ENCODE data around the gene SS18L1.

The SS18L1 gene

GRCh38 chr20:62201173-62202082 lies 57.9 kb downstream of the SS18L1 start:
- no peak overlapping the region for H4K8ac ChIP-seq (ENCODE audit: low read depth, low read length)
- no peaks in the 10 kb centered on the region for H3K27me3 ChIP-seq (ENCODE audit: insufficient read depth, low read length, poor library complexity)
- no peaks in the 10 kb centered on the region for H3K79me2 ChIP-seq (ENCODE audit: control insufficient read depth, insufficient read depth, low read length)
- no peak overlapping the region for H3K4me3 ChIP-seq (ENCODE audit: low read length)
- H2BK15ac ChIP-seq (replicated peaks; ENCODE audit: low read depth), result no peak overlapping the region
- H3K36me3 ChIP-seq (ENCODE audit: control insufficient read depth, insufficient read depth, low read length), result peaks cover 2% of the 10 kb centered on the region
- no peak for DNase-seq
- no CpG with 5 or more reads among the region's 38 CpGs for WGBS (ENCODE audit: extremely low coverage, insufficient coverage, low lambda C conversion rate)
- H3K23ac ChIP-seq (ENCODE audit: low read length), result no peak overlapping the region
- no peak overlapping the region for H2BK5ac ChIP-seq (ENCODE audit: low read length)
- no peak overlapping the region for H3K4ac ChIP-seq (ENCODE audit: low read depth, low read length)
- H2AK5ac ChIP-seq (ENCODE audit: low read length), result no peak overlapping the region
- H3K56ac ChIP-seq (ENCODE audit: low read length), result no peak overlapping the region
- H3K27ac ChIP-seq (ENCODE audit: low read depth, low read length), result no peak overlapping the region
- no peak overlapping the region for H2BK120ac ChIP-seq (ENCODE audit: low read depth, low read length)
- H3K9ac ChIP-seq (ENCODE audit: low read length), result no peak overlapping the region
- no peak overlapping the region for H3K18ac ChIP-seq (ENCODE audit: low read length)
- no peak overlapping the region for H3K4me2 ChIP-seq (ENCODE audit: low read length)
- no peaks in the 10 kb centered on the region for H3K4me1 ChIP-seq (ENCODE audit: control insufficient read depth, low read depth, low read length)
- H3K79me1 ChIP-seq (ENCODE audit: low read length), result no peaks in the 10 kb centered on the region
- H4K5ac ChIP-seq (ENCODE audit: low read length), result no peak overlapping the region

DNA sequence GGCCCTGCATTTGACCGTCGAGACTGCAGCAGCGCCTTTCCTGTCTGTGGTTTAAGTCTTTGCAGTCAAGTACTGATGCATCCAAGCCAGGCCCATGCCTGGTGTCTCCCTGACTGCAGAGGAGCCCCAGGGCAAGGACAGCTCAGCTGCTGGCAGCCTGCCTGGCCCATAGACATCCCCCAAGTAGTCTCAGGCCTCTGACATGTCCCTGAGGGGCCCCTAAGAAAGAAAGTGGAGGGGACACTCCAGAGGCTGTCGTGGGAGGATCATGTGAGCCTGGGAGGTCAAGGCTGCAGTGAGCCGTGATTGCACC lies 58.5 kb downstream of the SS18L1 start:
- H3K79me2 ChIP-seq (ENCODE audit: control insufficient read depth, insufficient read depth, low read length), result no peaks in the 10 kb centered on the region
- no peak overlapping the region for H4K5ac ChIP-seq (ENCODE audit: low read length)
- H3K4me2 ChIP-seq (ENCODE audit: low read length), result no peak overlapping the region
- no peak overlapping the region for H4K8ac ChIP-seq (ENCODE audit: low read depth, low read length)
- no peak overlapping the region for H3K4me3 ChIP-seq (ENCODE audit: low read length)
- H3K18ac ChIP-seq (ENCODE audit: low read length), result no peak overlapping the region
- H2AK5ac ChIP-seq (ENCODE audit: low read length), result no peak overlapping the region
- no peak overlapping the region for H2BK120ac ChIP-seq (ENCODE audit: low read depth, low read length)
- DNase-seq, result no peak
- H3K27ac ChIP-seq (ENCODE audit: low read depth, low read length), result no peak overlapping the region
- no peak overlapping the region for H3K56ac ChIP-seq (ENCODE audit: low read length)
- H3K27me3 ChIP-seq (ENCODE audit: insufficient read depth, low read length, poor library complexity), result no peaks in the 10 kb centered on the region
- H3K4me1 ChIP-seq (ENCODE audit: control insufficient read depth, low read depth, low read length), result no peaks in the 10 kb centered on the region
- no peak overlapping the region for H2BK5ac ChIP-seq (ENCODE audit: low read length)
- no peak overlapping the region for H3K4ac ChIP-seq (ENCODE audit: low read depth, low read length)
- no peak overlapping the region for H3K23ac ChIP-seq (ENCODE audit: low read length)
- no CpG with 5 or more reads among the region's 5 CpGs for WGBS (ENCODE audit: extremely low coverage, insufficient coverage, low lambda C conversion rate)
- peaks cover 2% of the 10 kb centered on the region for H3K36me3 ChIP-seq (ENCODE audit: control insufficient read depth, insufficient read depth, low read length)
- no peaks in the 10 kb centered on the region for H3K79me1 ChIP-seq (ENCODE audit: low read length)
- no peak overlapping the region for H2BK15ac ChIP-seq (replicated peaks; ENCODE audit: low read depth)
- no peak overlapping the region for H3K9ac ChIP-seq (ENCODE audit: low read length)

DNA sequence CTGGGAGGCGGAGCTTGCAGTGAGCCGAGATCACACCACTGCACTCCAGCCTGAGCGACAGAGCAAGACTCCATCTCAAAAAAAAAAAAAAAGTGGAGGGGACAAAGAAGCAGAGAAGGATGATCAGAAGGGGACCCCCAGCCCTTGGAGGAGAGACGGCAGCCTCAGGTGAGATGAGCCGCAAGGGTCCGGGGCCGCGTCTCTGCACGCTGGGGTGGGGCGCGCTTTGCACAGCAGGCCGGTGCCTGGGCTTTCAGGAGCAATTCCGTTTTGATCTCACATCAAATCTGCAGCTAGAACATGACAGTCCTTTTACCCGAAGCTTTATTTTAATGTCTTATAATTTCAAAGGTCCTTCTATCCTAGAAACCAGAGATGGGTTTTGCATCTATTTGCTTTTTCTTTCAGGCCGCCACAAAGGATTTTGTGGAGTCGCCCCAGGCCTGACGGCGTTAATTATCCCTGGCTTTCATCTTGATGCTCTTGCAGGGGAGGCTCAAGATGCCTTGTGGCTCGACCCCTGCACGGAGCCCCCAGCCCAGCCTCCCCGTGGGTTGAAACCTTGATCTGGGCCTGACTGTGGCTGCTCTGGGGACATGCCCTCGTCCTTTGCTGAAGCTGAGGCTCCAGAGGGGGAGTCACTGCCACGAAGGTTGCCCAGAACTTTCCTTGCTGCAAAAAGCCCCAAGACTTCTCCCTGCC lies 59.3 kb downstream of the SS18L1 start:
- H3K4me1 ChIP-seq (ENCODE audit: control insufficient read depth, low read depth, low read length), result no peaks in the 10 kb centered on the region
- H3K4ac ChIP-seq (ENCODE audit: low read depth, low read length), result no peak overlapping the region
- H4K5ac ChIP-seq (ENCODE audit: low read length), result no peak overlapping the region
- no peak overlapping the region for H3K9ac ChIP-seq (ENCODE audit: low read length)
- no CpG with 5 or more reads among the region's 23 CpGs for WGBS (ENCODE audit: extremely low coverage, insufficient coverage, low lambda C conversion rate)
- H2BK120ac ChIP-seq (ENCODE audit: low read depth, low read length), result no peak overlapping the region
- H3K56ac ChIP-seq (ENCODE audit: low read length), result no peak overlapping the region
- no peak for DNase-seq
- H3K23ac ChIP-seq (ENCODE audit: low read length), result no peak overlapping the region
- H3K27me3 ChIP-seq (ENCODE audit: insufficient read depth, low read length, poor library complexity), result no peaks in the 10 kb centered on the region
- H2BK15ac ChIP-seq (replicated peaks; ENCODE audit: low read depth), result no peak overlapping the region
- no peak overlapping the region for H4K8ac ChIP-seq (ENCODE audit: low read depth, low read length)
- H3K27ac ChIP-seq (ENCODE audit: low read depth, low read length), result no peak overlapping the region
- H3K79me1 ChIP-seq (ENCODE audit: low read length), result no peaks in the 10 kb centered on the region
- H2BK5ac ChIP-seq (ENCODE audit: low read length), result no peak overlapping the region
- H3K4me3 ChIP-seq (ENCODE audit: low read length), result no peak overlapping the region
- H2AK5ac ChIP-seq (ENCODE audit: low read length), result no peak overlapping the region
- H3K18ac ChIP-seq (ENCODE audit: low read length), result no peak overlapping the region
- H3K79me2 ChIP-seq (ENCODE audit: control insufficient read depth, insufficient read depth, low read length), result no peaks in the 10 kb centered on the region
- H3K4me2 ChIP-seq (ENCODE audit: low read length), result no peak overlapping the region
- peaks cover 2% of the 10 kb centered on the region for H3K36me3 ChIP-seq (ENCODE audit: control insufficient read depth, insufficient read depth, low read length)

GRCh38 chr20:62203378-62204030 lies 59.9 kb downstream of the SS18L1 start:
- no peak for DNase-seq
- no peak overlapping the region for H3K27ac ChIP-seq (ENCODE audit: low read depth, low read length)
- no CpG with 5 or more reads among the region's 22 CpGs for WGBS (ENCODE audit: extremely low coverage, insufficient coverage, low lambda C conversion rate)

GRCh38 chr20:62205618-62206387 lies 62.2 kb downstream of the SS18L1 start:
- no peak for DNase-seq
- WGBS (ENCODE audit: extremely low coverage, insufficient coverage, low lambda C conversion rate), result no CpG with 5 or more reads among the region's 38 CpGs
- no peak overlapping the region for H2AK5ac ChIP-seq (ENCODE audit: low read length)
- no peak overlapping the region for H3K27ac ChIP-seq (ENCODE audit: low read depth, low read length)
- H3K18ac ChIP-seq (ENCODE audit: low read length), result no peak overlapping the region
- H3K4me2 ChIP-seq (ENCODE audit: low read length), result no peak overlapping the region
- no peak overlapping the region for H4K8ac ChIP-seq (ENCODE audit: low read depth, low read length)
- H3K56ac ChIP-seq (ENCODE audit: low read length), result no peak overlapping the region
- no peak overlapping the region for H4K5ac ChIP-seq (ENCODE audit: low read length)
- no peak overlapping the region for H2BK15ac ChIP-seq (replicated peaks; ENCODE audit: low read depth)
- H3K79me1 ChIP-seq (ENCODE audit: low read length), result no peaks in the 10 kb centered on the region
- H3K4me3 ChIP-seq (ENCODE audit: low read length), result no peak overlapping the region
- no peak overlapping the region for H2BK120ac ChIP-seq (ENCODE audit: low read depth, low read length)
- H3K36me3 ChIP-seq (ENCODE audit: control insufficient read depth, insufficient read depth, low read length), result no peaks in the 10 kb centered on the region
- no peaks in the 10 kb centered on the region for H3K27me3 ChIP-seq (ENCODE audit: insufficient read depth, low read length, poor library complexity)
- H3K4me1 ChIP-seq (ENCODE audit: control insufficient read depth, low read depth, low read length), result no peaks in the 10 kb centered on the region
- no peak overlapping the region for H3K23ac ChIP-seq (ENCODE audit: low read length)
- H3K4ac ChIP-seq (ENCODE audit: low read depth, low read length), result no peak overlapping the region
- no peak overlapping the region for H2BK5ac ChIP-seq (ENCODE audit: low read length)
- no peak overlapping the region for H3K9ac ChIP-seq (ENCODE audit: low read length)
- H3K79me2 ChIP-seq (ENCODE audit: control insufficient read depth, insufficient read depth, low read length), result no peaks in the 10 kb centered on the region

More at GRCh38 chr20:62203378-62204030, 59.9 kb downstream of the SS18L1 start:
- Histone ChIP-seq H3K9ac (ENCODE audit: low read length) (no peak overlapping the region), H2BK120ac (ENCODE audit: low read depth, low read length) (no peak overlapping the region), H4K5ac (ENCODE audit: low read length) (no peak overlapping the region), H2BK5ac (ENCODE audit: low read length) (no peak overlapping the region), H3K4ac (ENCODE audit: low read depth, low read length) (no peak overlapping the region), H2AK5ac (ENCODE audit: low read length) (no peak overlapping the region), H3K23ac (ENCODE audit: low read length) (no peak overlapping the region), H3K18ac (ENCODE audit: low read length) (no peak overlapping the region), H3K4me1 (ENCODE audit: control insufficient read depth, low read depth, low read length) (no peaks in the 10 kb centered on the region), H3K56ac (ENCODE audit: low read length) (no peak overlapping the region), H4K8ac (ENCODE audit: low read depth, low read length) (no peak overlapping the region), H3K79me1 (ENCODE audit: low read length) (no peaks in the 10 kb centered on the region), H3K79me2 (ENCODE audit: control insufficient read depth, insufficient read depth, low read length) (no peaks in the 10 kb centered on the region), H3K4me3 (ENCODE audit: low read length) (no peak overlapping the region), H3K27me3 (ENCODE audit: insufficient read depth, low read length, poor library complexity) (no peaks in the 10 kb centered on the region), H2BK15ac (replicated peaks; ENCODE audit: low read depth) (no peak overlapping the region), H3K4me2 (ENCODE audit: low read length) (no peak overlapping the region), H3K36me3 (ENCODE audit: control insufficient read depth, insufficient read depth, low read length) (peaks cover 2% of the 10 kb centered on the region)

Measured in mesendoderm (in vitro differentiated cells).